GM12891 (cell line): ENCODE results near the gene TMEM200A.

Source experiments
- POLR2AphosphoS5 ChIP-seq: IDR thresholded peaks from 2 replicates; pipeline ENCODE4 v1.6.1; 2011; ENCODE audit warnings: low read depth, low read length, control low read depth
- TAF1 ChIP-seq: IDR thresholded peaks from 2 replicates; pipeline ENCODE4 v1.6.1; 2011; ENCODE audit warnings: low read depth, low read length, control low read depth

GRCh38 chr6:130395164-130395563 is 29.3 kb downstream of the TMEM200A start:
- no peak for TF ChIP-seq POLR2AphosphoS5
- TF ChIP-seq TAF1, result no peak
